Measurements from ENCODE around the gene CTIF. TPM values are rescaled to one million over a fixed set of nuclear protein-coding genes. Genes with fewer than 3 reads are reported as not detected.
A peak's percentile ranks its signal among the peaks of the same experiment; 100 is the strongest.

CTIF gene
- total RNA-seq, 1 donor from 2014 or later: 54.8 TPM

DNA sequence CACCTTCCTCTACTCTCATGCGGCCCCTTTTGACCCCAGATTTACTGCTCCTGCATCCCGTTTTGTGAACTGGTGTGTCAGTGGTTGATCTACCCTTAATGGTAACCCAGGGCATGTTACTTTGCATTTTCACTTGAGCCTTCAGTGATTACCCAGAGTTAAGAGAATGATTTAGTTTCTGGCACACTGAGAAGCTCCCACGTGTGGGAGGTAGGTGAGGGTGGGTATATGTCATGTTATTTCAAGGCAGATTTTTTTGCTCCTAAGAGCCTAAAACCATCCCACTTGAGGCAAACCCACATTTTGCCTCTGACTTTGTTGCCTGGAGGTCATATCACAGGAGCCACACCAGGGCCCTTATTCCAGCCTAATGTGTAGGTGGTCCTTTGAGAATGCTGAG lies 186.7 kb downstream of the CTIF start:
- Histone ChIP-seq H3K9me3 (no peaks in the 10 kb centered on the region), H3K36me3 (no peaks in the 10 kb centered on the region), H3K27me3 (ENCODE audit: low read depth) (no peaks in the 10 kb centered on the region), H3K4me1 (no peaks in the 10 kb centered on the region), H3K4me3 (no peak overlapping the region), H3K27ac (no peak overlapping the region)
- DNase-seq (peak; percentile 3), ATAC-seq (no peak)
- TF ChIP-seq CTCF (IDR thresholded peaks at IDR 0.05): no peak
- intact Hi-C loops (cut with DNase I): no loop called here

DNA sequence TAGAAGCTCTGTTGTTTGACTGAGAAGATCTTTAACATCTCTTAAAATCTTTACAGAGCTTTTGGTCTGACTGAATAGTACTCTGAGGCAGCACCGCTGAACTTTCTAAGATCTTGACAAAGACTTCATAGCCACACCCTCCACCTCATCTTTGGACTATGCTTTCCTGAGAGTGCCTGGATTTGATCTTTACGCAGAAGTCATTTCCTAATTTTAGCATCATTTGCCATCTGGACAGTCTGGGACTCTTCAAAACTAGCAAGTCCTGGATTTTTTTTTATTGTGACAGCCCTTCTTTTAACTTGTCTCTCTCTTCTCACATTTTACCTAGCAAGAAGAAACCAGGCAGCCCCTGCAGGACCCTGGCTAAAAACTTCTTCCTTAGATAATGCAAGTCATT lies 188.8 kb downstream of the CTIF start:
- Histone ChIP-seq H3K27me3 (ENCODE audit: low read depth) (no peaks in the 10 kb centered on the region), H3K4me3 (no peak overlapping the region), H3K4me1 (no peaks in the 10 kb centered on the region), H3K36me3 (no peaks in the 10 kb centered on the region), H3K27ac (no peak overlapping the region), H3K9me3 (no peaks in the 10 kb centered on the region)
- DNase-seq (no peak), ATAC-seq (no peak)
- intact Hi-C loops (cut with DNase I): no loop called here
- no peak for TF ChIP-seq CTCF (IDR thresholded peaks at IDR 0.05)

GRCh38 chr18:48728204-48728833 lies 189.5 kb downstream of the CTIF start:
- Histone ChIP-seq H3K4me1 (peaks cover 2% of the 10 kb centered on the region), H3K27ac (no peak overlapping the region), H3K9me3 (no peaks in the 10 kb centered on the region), H3K4me3 (no peak overlapping the region), H3K36me3 (no peaks in the 10 kb centered on the region), H3K27me3 (ENCODE audit: low read depth) (no peaks in the 10 kb centered on the region)
- intact Hi-C loops (cut with DNase I): no loop called here
- DNase-seq (peak; percentile 44), ATAC-seq (peak; percentile 39 to 62)
- TF ChIP-seq CTCF (IDR thresholded peaks at IDR 0.05): no peak

DNA sequence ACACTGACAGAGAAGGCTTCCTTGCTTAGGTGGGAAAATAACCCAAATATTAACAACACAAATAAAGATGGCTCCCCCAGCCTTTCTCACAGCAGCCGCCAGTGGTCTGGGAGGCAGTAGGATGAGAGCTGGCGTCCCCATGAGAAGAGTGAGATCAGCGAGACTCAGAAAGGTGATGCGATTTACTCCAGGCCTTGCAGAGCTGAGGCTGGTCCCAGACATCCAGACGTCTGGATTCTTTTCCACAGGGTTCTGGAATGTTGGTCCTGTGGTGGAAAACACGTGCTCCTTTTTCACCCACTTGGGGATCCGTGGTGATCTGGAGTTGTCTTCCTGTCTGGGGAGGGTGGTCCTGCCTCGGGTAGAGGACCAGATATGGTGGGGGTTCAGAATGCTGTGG lies 190.6 kb downstream of the CTIF start:
- Histone ChIP-seq H3K36me3 (no peaks in the 10 kb centered on the region), H3K27ac (no peak overlapping the region), H3K4me1 (peaks cover 9% of the 10 kb centered on the region), H3K27me3 (ENCODE audit: low read depth) (no peaks in the 10 kb centered on the region), H3K4me3 (no peak overlapping the region), H3K9me3 (no peaks in the 10 kb centered on the region)
- TF ChIP-seq CTCF (IDR thresholded peaks at IDR 0.05): no peak
- ATAC-seq (no peak), DNase-seq (peak; percentile 3)
- intact Hi-C loops (cut with DNase I): no loop called here

DNA sequence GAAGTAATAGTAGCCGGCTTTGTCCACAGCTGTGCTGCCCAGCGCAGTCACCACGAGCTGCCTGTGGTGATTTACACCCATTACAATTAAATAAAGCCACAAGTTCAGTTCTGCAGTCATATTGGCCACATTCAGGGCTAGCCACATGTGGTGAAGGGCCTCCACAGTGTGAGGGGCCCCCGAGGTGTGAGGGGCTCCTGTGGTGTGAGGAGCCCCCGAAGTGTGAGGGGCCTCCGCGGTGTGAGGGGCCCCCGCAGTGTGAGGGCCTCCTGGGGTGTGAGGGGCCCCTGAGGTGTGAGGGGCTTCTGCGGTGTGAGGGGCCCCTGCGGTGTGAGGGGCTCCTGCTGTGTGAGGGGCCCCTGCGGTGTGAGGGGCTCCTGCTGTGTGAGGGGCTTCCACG lies 191.2 kb downstream of the CTIF start:
- DNase-seq (peak; percentile 14), ATAC-seq (no peak)
- Histone ChIP-seq H3K4me1 (peaks cover 13% of the 10 kb centered on the region), H3K9me3 (no peaks in the 10 kb centered on the region), H3K36me3 (no peaks in the 10 kb centered on the region), H3K4me3 (no peak overlapping the region), H3K27ac (no peak overlapping the region), H3K27me3 (ENCODE audit: low read depth) (no peaks in the 10 kb centered on the region)
- no peak for TF ChIP-seq CTCF (IDR thresholded peaks at IDR 0.05)
- intact Hi-C loops (cut with DNase I): no loop called here
